Stomach (tissue), 4 donors: ENCODE results near the gene PCED1B.

Experiments used
- POLR2A ChIP-seq, 4 donors: fragments of 450-650 bp; IDR thresholded peaks; one replicate each; pipeline ENCODE4 v1.6.1; 2016; ENCODE audit warnings: antibody characterized with exemption in 4 of 4, control low read depth in 2 of 4, mild to moderate bottlenecking in 1 of 4, moderate library complexity in 1 of 4
- TF ChIP-seq, protein P1 (sequence below), 7 experiments: fragments of 450-650 bp in 4 of 7; fragments of 200-600 bp in 3 of 7; sonication (generic) in 3 of 7; IDR thresholded peaks; one replicate each; pipeline ENCODE4 v1.5.1; 2016 to 2019; ENCODE audit warnings: antibody characterized with exemption in 7 of 7, control low read depth in 2 of 7, mild to moderate bottlenecking in 1 of 7

DNA sequence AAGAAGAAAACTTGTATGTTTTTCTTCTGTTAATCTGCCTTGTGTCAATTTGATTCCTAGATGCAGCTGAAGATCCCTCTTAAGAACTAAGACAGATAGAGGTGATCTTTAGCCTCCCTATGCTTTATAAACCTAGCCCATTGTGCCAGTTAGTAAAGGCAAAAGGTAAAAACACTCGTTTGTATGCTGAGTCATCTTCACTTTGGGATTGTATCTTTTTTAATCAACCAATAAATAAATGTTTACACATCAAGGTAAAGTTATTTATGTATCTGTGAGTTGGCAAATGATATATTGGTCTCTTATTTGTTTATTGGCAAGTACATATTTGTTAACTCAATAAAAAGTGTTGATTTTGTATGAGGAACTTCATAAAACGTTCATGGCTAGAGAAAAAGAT is 166.2 kb downstream of the PCED1B start:
- TF ChIP-seq, protein P1, sequence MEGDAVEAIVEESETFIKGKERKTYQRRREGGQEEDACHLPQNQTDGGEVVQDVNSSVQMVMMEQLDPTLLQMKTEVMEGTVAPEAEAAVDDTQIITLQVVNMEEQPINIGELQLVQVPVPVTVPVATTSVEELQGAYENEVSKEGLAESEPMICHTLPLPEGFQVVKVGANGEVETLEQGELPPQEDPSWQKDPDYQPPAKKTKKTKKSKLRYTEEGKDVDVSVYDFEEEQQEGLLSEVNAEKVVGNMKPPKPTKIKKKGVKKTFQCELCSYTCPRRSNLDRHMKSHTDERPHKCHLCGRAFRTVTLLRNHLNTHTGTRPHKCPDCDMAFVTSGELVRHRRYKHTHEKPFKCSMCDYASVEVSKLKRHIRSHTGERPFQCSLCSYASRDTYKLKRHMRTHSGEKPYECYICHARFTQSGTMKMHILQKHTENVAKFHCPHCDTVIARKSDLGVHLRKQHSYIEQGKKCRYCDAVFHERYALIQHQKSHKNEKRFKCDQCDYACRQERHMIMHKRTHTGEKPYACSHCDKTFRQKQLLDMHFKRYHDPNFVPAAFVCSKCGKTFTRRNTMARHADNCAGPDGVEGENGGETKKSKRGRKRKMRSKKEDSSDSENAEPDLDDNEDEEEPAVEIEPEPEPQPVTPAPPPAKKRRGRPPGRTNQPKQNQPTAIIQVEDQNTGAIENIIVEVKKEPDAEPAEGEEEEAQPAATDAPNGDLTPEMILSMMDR (IDR thresholded peaks at IDR 0.05), result no peak
- no peak for TF ChIP-seq POLR2A (IDR thresholded peaks at IDR 0.05)
